Renal cortical epithelial cell (primary cell): ENCODE data around the gene ARHGAP24. TPM values are rescaled to one million over a fixed set of nuclear protein-coding genes. Genes with fewer than 3 reads are reported as not detected.

Experiments
- DNase-seq: peaks from one replicate; pipeline ENCODE4 v3.0.0-alpha.2; 2011; ENCODE audit warnings: low read depth
- total RNA-seq: library from RNA; depleted of rRNA; stranded (reverse); fragments of >200 nt; gene quantifications from 2 replicates; pipeline ENCODE4 v1.2.3, GENCODE V29; 2014

The ARHGAP24 gene
- total RNA-seq, 1 donor from 2014 or later, result 63.1 TPM

DNA sequence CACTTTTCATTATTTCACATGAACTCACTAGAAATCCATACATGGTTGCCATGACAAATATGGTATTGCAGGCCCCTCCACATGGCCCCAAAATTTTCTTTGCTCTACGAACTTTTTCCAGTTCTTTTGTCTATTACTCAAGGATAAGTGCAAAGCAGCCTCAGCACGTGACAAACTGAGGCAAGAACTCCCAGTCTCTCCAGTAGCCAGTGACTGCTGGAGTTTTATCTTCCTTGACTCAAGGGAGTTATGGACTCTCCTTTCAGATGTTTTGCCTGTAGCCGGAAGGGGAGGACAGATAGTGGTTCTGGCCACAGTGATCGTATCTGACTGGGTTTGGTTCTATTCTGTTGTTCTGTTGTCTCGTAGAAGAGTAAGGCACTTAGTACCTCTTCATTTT is 105.5 kb downstream of the ARHGAP24 start:
- no peak for DNase-seq

DNA sequence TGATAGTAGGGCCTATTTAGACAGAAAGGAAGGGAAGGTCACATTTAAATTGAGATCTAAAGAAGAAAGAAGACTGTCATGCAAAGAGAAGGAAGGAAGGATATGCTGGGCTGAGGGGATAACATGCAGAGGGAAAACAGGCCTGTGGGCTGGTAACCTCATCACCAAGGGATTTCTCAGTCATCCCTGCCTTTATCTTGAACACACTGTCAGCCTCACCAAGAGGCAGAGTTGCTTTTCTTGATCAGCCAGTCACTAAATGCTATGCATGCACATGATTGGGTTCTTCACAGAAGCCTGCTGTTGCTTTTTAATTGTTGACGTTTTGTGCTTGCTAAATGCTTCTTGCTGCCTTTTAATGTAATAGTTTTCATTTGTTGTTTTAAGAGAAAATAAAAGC is 113.0 kb downstream of the ARHGAP24 start:
- no peak for DNase-seq

- DNase-seq, result peak; percentile 88
These were observed 116.6 kb downstream of the ARHGAP24 start for GRCh38 chr4:85591406-85592098.

DNA sequence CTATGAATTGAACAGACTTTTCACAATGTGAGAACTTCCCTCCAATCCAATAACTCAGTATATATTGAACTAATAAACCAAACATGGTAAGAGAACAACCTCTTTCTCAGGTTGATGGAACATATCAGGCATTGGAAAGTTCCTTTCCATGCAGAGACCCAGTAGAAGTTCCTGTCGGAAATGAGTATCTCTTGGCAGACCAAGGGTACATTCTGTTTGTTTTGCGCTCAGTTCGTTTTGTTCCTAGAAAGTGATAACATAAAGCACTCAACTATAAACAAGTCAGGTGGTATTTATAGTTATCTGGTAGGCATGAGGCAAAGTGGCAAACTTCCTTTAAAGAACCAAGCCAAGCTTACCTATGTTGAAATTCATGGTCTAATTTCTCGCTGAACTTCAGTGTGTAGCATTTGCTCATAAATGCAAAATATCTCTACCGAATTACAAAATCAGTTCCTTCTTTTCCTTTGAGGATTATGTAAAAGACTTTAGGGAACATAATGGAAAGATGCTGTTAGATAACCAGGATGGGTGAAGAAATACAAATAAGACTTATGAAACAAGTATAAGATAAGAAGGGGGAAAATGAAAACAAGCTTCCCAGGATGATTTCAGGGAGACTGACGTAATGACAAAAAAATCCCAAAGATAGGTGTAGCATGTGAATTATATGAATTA is 120.3 kb downstream of the ARHGAP24 start:
- DNase-seq, result no peak

- DNase-seq, result no peak
These were observed 121.0 kb downstream of the ARHGAP24 start for GRCh38 chr4:85595796-85596559.

- no peak for DNase-seq
These were observed 124.0 kb downstream of the ARHGAP24 start for GRCh38 chr4:85598936-85599335.

DNA sequence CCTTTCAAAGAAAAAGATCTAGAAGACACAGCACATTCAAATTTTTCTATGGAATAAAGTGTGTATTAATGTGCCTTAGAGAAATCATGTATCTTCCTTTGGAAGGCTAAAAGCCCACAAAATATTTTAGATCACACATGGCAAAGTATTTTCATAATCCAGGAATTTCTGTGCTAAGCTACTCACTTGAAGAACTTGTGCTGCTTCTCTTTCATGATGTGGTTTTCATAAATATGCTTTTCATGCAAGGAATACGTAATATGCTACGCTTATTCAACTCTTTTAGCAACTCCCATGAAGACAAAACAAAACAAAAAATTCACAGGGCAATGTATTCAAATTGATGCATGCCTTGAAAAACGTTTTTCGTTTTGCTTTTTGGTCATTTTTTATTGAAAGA is 125.6 kb downstream of the ARHGAP24 start:
- no peak for DNase-seq

DNA sequence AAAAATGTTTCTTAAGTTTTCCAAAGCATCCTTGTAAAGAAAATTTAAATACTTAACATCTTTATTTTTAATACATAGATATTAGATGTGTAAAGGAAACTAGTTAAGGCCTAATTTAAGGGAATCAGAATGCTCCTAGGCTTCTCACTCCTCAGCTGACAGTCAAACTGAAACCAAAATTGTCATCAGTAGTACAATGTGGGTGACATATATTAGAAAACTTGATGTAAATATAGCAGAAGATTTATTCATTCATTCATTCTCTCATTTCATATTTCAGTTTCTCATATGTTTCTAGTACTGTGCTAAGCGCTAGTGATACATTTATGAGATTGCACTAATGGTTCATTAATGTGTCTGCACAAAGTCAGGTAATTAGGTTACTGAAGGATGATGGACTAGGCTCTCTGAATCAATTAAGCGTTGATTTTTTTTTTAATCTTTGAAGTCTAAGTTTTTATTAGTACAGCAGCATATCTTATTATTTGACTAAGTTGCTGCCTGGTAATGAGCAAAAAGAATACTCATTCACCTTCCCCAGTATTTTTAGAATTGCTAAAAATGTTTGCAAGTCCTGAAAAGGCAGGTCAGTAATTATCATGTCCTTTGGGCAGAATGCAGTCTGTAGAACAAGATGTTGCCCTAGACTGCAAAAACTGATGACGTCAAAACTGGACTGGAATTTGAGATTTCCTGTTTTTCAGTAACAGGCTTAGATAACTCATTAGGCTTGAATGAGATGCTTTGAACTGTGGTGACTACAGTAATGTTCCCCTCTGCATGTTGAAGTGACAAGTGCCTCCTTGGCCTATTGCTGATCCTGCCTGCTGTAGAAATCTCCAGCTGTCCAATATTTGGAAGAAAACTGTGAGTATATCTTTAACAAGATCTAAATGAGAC is 128.7 kb downstream of the ARHGAP24 start:
- DNase-seq, result peak; percentile 13

DNA sequence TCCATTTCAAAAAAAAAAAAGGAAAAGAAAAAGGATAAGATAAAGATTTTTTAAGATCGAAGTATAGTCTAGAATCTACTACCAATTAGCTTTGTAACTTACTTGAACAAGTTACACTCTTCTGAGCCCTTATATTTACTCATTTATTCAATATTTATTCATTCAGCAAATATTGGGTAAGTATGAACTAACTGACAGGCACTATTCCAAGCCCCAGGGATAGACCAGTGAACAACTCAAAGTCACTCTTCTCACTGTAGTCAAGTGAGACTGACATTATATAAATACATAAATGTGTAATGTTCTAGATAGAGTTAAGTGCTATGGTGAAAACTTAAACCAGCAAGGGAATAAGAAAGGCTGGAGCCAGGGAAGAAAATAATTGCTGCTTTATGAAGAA is 131.6 kb downstream of the ARHGAP24 start:
- no peak for DNase-seq

- no peak for DNase-seq
These were observed 132.7 kb downstream of the ARHGAP24 start for GRCh38 chr4:85607624-85608023.

DNA sequence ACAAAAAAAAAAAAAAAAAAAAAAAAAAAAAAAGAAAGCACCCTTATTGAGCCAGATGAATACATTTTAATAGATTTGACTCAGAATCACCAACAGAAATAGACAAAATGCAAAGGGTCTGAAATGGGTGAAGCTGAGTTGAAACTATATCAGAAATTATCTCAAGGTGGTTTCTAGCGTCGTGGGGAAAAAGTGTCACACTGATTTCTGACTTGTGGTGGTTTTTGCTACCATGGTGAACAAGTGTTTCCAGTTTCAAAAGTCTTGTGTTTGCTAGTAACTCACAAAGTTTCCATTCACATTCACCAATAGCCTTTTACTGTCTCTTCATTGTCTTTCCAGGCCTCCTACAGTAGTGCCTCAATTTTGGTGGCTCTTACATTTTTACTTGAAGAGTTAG is 135.5 kb downstream of the ARHGAP24 start:
- DNase-seq, result no peak

DNA sequence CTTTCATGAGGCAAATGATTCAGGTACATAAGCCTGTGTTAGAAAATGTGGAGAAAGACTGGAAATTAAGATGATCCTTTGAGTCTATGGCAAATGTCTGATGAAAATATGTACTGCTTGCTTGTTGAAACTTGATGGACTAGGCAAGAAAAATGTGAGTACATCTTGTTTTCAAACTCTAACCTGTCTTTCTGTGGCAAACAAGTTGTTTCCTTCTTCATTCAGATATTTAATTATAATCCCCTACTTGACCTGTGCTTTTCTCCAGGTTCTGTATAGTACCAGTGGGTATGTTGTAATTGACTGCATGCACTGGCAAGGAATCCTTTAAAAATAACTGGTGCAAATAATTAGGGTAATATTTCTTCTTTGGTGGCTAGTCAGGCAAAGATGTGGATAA is 136.7 kb downstream of the ARHGAP24 start:
- DNase-seq, result no peak

- DNase-seq, result no peak
These were observed 139.0 kb downstream of the ARHGAP24 start for GRCh38 chr4:85613901-85614300.

DNA sequence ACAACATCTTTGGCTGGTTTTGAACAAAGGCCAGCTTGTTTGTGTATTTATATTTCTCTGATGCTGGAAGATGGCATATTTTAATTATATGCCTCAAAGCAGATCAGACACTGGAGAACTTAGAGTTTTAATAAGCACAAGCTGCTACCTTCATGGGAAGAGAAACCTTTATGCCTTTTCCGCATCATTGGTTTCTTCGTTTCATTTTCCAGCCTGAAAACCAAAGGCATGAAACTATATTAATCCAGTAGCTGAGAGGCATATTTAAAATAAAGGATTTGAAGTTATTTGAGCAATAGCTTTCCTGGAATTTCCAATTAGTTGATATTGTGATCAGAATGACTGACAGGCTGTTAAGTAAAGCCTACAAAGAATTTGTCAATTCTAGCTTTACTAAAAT is 141.0 kb downstream of the ARHGAP24 start:
- DNase-seq, result peak; percentile 12

GRCh38 chr4:85617202-85617601 is 142.3 kb downstream of the ARHGAP24 start:
- DNase-seq, result no peak

DNA sequence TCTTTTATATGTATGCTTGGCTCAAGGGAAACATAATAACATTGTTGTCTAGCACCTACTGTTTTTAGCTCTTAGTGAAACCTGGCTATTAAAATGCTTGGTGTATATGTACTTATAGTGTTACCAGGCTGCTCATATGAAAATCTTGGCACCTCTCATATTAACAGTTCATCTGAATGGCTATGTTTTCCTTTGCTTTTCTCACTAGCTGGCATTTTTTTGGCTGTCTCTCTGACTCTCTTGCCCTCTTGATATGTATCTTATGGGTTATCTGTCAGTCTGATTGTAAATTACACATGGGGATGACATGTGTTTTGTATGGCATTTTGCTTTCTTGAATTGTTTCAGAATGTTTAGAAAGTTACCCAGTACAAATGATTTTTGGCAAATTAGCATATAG is 158.0 kb downstream of the ARHGAP24 start:
- no peak for DNase-seq

DNA sequence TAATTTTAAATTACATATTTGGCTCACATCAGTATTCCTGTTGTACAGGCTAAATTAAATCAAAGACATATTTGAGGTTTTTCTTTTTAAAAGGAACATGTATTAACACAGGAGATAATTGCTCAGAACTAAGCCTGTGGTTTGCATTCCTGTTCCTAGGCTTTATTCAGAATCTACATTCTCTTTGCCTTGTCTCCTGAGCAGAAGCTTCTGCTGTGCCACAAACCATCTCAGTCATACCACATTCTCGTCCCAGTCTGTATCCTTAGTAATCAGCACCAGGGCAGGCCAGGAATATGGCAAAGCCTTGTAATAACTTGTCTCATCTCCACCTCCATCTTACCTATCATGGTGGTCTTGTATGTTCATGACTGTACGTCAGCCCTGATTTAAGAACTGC is 162.8 kb downstream of the ARHGAP24 start:
- DNase-seq, result no peak

DNA sequence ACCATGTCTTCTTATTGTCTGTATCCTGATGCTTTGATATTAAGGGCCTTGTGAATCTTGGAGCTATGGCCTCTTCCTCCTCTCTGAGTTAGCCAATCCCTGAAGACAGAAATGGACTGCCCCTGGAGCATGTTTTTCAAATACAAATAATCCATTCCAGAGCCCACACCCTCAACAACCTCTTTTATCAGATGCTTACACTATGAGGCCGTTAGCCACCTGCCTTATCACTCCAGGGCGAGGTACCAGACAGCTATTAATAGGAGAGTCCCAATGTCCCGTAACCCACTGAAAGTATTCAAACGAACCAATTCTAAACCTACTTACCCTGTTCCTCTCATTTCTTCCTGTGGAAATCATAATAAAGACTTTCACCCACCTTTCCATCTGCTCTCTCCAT is 165.0 kb downstream of the ARHGAP24 start:
- DNase-seq, result no peak

GRCh38 chr4:85642356-85643100 is 167.6 kb downstream of the ARHGAP24 start:
- DNase-seq, result no peak

GRCh38 chr4:85644061-85644460 is 169.1 kb downstream of the ARHGAP24 start:
- no peak for DNase-seq

GRCh38 chr4:85650908-85651307 is 176.0 kb downstream of the ARHGAP24 start:
- no peak for DNase-seq
